ENCODE data around the gene COL18A1.

Gene COL18A1

GRCh38 chr21:45455674-45456583, 51.0 kb downstream of the COL18A1 start:
- DNase-seq (ENCODE audit: low spot score): no peak

GRCh38 chr21:45456584-45457160, 51.7 kb downstream of the COL18A1 start:
- no peak for DNase-seq (ENCODE audit: low spot score)

- no peak for DNase-seq (ENCODE audit: low spot score)
Observed at GRCh38 chr21:45457161-45457831, 52.3 kb downstream of the COL18A1 start.

GRCh38 chr21:45457832-45458172, 52.8 kb downstream of the COL18A1 start:
- no peak for DNase-seq (ENCODE audit: low spot score)

- DNase-seq (ENCODE audit: low spot score): no peak
Observed at GRCh38 chr21:45458281-45459170, 53.6 kb downstream of the COL18A1 start.

GRCh38 chr21:45459171-45460010, 54.4 kb downstream of the COL18A1 start:
- DNase-seq (ENCODE audit: low spot score): no peak

- no peak for DNase-seq (ENCODE audit: low spot score)
Observed at GRCh38 chr21:45460011-45460565, 55.1 kb downstream of the COL18A1 start.

GRCh38 chr21:45460611-45461368, 55.8 kb downstream of the COL18A1 start:
- no peak for DNase-seq (ENCODE audit: low spot score)

- no peak for DNase-seq (ENCODE audit: low spot score)
Observed at GRCh38 chr21:45461369-45461750, 56.4 kb downstream of the COL18A1 start.

- no peak for DNase-seq (ENCODE audit: low spot score)
Observed at GRCh38 chr21:45461806-45462341, 56.9 kb downstream of the COL18A1 start.

GRCh38 chr21:45463871-45464270, 58.9 kb downstream of the COL18A1 start:
- DNase-seq (ENCODE audit: low spot score): no peak

GRCh38 chr21:45464309-45464708, 59.3 kb downstream of the COL18A1 start:
- no peak for DNase-seq (ENCODE audit: low spot score)

- no peak for DNase-seq (ENCODE audit: low spot score)
Observed at GRCh38 chr21:45465105-45465504, 60.1 kb downstream of the COL18A1 start.

GRCh38 chr21:45465611-45466329, 60.8 kb downstream of the COL18A1 start:
- no peak for DNase-seq (ENCODE audit: low spot score)

- no peak for DNase-seq (ENCODE audit: low spot score)
Observed at GRCh38 chr21:45466330-45467220, 61.6 kb downstream of the COL18A1 start.

GRCh38 chr21:45467221-45467779, 62.3 kb downstream of the COL18A1 start:
- DNase-seq (ENCODE audit: low spot score): no peak

- DNase-seq (ENCODE audit: low spot score): no peak
Observed at GRCh38 chr21:45468051-45468970, 63.3 kb downstream of the COL18A1 start.

All from hematopoietic multipotent progenitor cell treated with erythropoietin and hydrocortisone succinate and interleukin-3 and kit ligand, for 17 days (in vitro differentiated cells).